Uterus (tissue), 4 donors: ENCODE measurements around the gene WWP2. TPM values are rescaled to one million over a fixed set of nuclear protein-coding genes. Genes with fewer than 3 reads are reported as not detected.

ENCODE experiments used
- DNase-seq, 2 donors: peaks; one replicate each; pipeline ENCODE4 v3.0.0-alpha.2; 2019 to 2020
- H3K27ac ChIP-seq, 2 donors: fragments of 200-600 bp; sonication (generic); 1 replicate in 1 of 2; 2 replicates in 1 of 2; pipeline ENCODE4 v1.5.1; 2016 to 2018
- H3K27me3 ChIP-seq, 2 donors: fragments of 200-600 bp; sonication (generic); one replicate each; pipeline ENCODE4 v1.5.1; 2018 to 2019; ENCODE audit warnings: control low read depth in 1 of 2
- H3K36me3 ChIP-seq, 2 donors: fragments of 200-600 bp; sonication (generic); one replicate each; pipeline ENCODE4 v1.5.1; 2019; ENCODE audit warnings: control low read depth in 1 of 2
- H3K4me1 ChIP-seq, 2 donors: fragments of 200-600 bp; sonication (generic); one replicate each; pipeline ENCODE4 v1.5.1; 2018 to 2019; ENCODE audit warnings: control low read depth in 1 of 2
- H3K4me3 ChIP-seq, 2 donors: fragments of 200-600 bp; sonication (generic); 1 replicate in 1 of 2; 2 replicates in 1 of 2; pipeline ENCODE4 v1.5.1; 2018 to 2019; ENCODE audit warnings: mild to moderate bottlenecking in 1 of 2
- H3K9me3 ChIP-seq, 2 donors: fragments of 200-600 bp; sonication (generic); one replicate each; pipeline ENCODE4 v1.5.1; 2019; ENCODE audit warnings: control low read depth in 1 of 2
- POLR2A ChIP-seq, 2 donors: fragments of 450-650 bp; IDR thresholded peaks; one replicate each; pipeline ENCODE4 v1.6.1; 2016; ENCODE audit warnings: antibody characterized with exemption in 2 of 2, mild to moderate bottlenecking in 1 of 2, moderate library complexity in 1 of 2
- intact Hi-C: fragments of 100-400 bp; cut with DNase I; formaldehyde crosslinking; loops from one replicate; pipeline ENCODE4 v1.15.1; 2023; ENCODE audit warnings: low total_unique reads
- total RNA-seq, 4 donors: library from RNA; depleted of rRNA in 3 of 4; stranded (reverse); fragments of >200 nt in 3 of 4; gene quantifications; one replicate each; pipeline versions ENCODE4 v1.1.0 to v1.2.4, GENCODE V29; 2014 to 2023
- TF ChIP-seq, protein P1 (sequence below), 4 experiments: fragments of 200-600 bp in 2 of 4; fragments of 450-650 bp in 2 of 4; sonication (generic) in 2 of 4; IDR thresholded peaks; one replicate each; pipeline ENCODE4 v1.5.1; 2016 to 2019; ENCODE audit warnings: antibody characterized with exemption in 4 of 4, mild to moderate bottlenecking in 2 of 4, moderate library complexity in 1 of 4
- donor health status: DM: yes; HTN: yes; CAD: no.

WWP2 gene
- total RNA-seq: 10 to 100 TPM; 12.8 to 57.9 (median 32.4) TPM

GRCh38 chr16:69761983-69762813, at the start of gene WWP2:
Gene WWP2 (plus strand): TSS chr16:69762332. CDS start chr16:69787011, 24,679 bp downstream.
- Histone ChIP-seq H3K9me3 (no peaks in the 10 kb centered on the region), H3K4me3 (peak within 1 kb of the TSS; percentile 85 to 94), H3K27ac (peak within 1 kb of the TSS; percentile 91 to 97), H3K36me3 (no peaks in the 10 kb centered on the region), H3K4me1 (peaks cover 0 to 8% of the 10 kb centered on the region in 2 donors), H3K27me3 (no peaks in the 10 kb centered on the region)
- intact Hi-C loops: no loop called here
- TF ChIP-seq POLR2A (IDR thresholded peaks at IDR 0.05): peak in 1 of 2 donors; percentile 47
- TF ChIP-seq, protein P1, sequence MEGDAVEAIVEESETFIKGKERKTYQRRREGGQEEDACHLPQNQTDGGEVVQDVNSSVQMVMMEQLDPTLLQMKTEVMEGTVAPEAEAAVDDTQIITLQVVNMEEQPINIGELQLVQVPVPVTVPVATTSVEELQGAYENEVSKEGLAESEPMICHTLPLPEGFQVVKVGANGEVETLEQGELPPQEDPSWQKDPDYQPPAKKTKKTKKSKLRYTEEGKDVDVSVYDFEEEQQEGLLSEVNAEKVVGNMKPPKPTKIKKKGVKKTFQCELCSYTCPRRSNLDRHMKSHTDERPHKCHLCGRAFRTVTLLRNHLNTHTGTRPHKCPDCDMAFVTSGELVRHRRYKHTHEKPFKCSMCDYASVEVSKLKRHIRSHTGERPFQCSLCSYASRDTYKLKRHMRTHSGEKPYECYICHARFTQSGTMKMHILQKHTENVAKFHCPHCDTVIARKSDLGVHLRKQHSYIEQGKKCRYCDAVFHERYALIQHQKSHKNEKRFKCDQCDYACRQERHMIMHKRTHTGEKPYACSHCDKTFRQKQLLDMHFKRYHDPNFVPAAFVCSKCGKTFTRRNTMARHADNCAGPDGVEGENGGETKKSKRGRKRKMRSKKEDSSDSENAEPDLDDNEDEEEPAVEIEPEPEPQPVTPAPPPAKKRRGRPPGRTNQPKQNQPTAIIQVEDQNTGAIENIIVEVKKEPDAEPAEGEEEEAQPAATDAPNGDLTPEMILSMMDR (IDR thresholded peaks at IDR 0.05): no peak
- peak; percentile 70 to 73 for DNase-seq

DNA sequence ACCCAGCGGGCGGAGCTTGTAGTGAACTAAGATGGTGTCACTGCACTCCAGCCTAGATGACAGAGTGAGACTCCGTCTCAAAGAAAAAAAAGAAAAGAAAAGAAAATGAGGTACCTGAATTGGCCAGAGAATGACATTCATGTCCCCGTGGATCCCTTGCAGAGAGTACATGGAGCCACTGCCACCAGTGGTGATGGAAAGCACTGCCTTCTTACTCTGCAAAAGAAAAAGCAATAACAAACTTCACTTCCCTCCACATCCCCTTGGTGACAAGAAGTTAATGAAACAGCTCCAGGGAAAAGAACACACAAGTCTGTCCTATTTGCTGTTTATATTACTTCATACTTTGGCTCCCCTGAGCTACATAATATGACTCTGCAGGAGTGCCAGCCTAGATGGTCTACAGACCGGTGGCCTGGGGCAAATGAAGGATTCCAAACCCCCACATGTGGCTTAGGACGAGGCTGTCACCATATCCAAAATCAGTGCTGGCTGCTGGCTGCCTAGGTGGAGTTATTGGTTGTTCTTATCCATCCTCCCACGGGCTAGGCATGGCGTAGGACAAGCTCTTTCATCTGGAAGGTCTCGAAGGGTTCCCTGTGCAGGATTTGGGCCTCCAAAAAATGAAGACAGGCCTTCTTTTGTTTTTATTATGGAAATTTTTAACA, 49.1 kb upstream of the WWP2 start:
- TF ChIP-seq POLR2A (IDR thresholded peaks at IDR 0.05): no peak
- TF ChIP-seq, protein P1 (IDR thresholded peaks at IDR 0.05): no peak
- Histone ChIP-seq H3K27ac (no peak overlapping the region), H3K4me1 (no peaks in the 10 kb centered on the region), H3K4me3 (no peak overlapping the region), H3K27me3 (no peaks in the 10 kb centered on the region), H3K36me3 (no peaks in the 10 kb centered on the region), H3K9me3 (no peaks in the 10 kb centered on the region)
- no peak for DNase-seq
- intact Hi-C loops: no loop called here

- DNase-seq: no peak
- no peaks in the 10 kb centered on the region for H3K4me1 ChIP-seq
- intact Hi-C loops: no loop called here
- H3K27me3 ChIP-seq: no peaks in the 10 kb centered on the region
- no peaks in the 10 kb centered on the region for H3K9me3 ChIP-seq
- no peak overlapping the region for H3K4me3 ChIP-seq
- no peak overlapping the region for H3K27ac ChIP-seq
- no peak for TF ChIP-seq POLR2A (IDR thresholded peaks at IDR 0.05)
- TF ChIP-seq, protein P1 (IDR thresholded peaks at IDR 0.05): no peak
- H3K36me3 ChIP-seq: no peaks in the 10 kb centered on the region
Measured at GRCh38 chr16:69717066-69717465, 45.1 kb upstream of the WWP2 start.

GRCh38 chr16:69718111-69718764, 43.9 kb upstream of the WWP2 start:
- Histone ChIP-seq H3K27me3 (no peaks in the 10 kb centered on the region), H3K4me3 (no peak overlapping the region), H3K9me3 (no peaks in the 10 kb centered on the region), H3K36me3 (no peaks in the 10 kb centered on the region), H3K27ac (no peak overlapping the region), H3K4me1 (no peaks in the 10 kb centered on the region)
- TF ChIP-seq POLR2A (IDR thresholded peaks at IDR 0.05): no peak
- TF ChIP-seq, protein P1 (IDR thresholded peaks at IDR 0.05): no peak
- intact Hi-C loops: no loop called here
- DNase-seq: no peak
